GM12878 (cell line): ENCODE data around the gene TTC17.

Experiments used
- CTCF ChIP-seq, 3 experiments: IDR thresholded peaks in 2 of 3; conservative IDR thresholded peaks in 1 of 3; 2 replicates each; pipeline ENCODE4 v1.5.1; 2011; ENCODE audit warnings: low read depth in 3 of 3, low read length in 3 of 3, mild to moderate bottlenecking in 3 of 3, control low read depth in 2 of 3, moderate library complexity in 2 of 3, inconsistent platforms in 1 of 3, mixed read lengths in 1 of 3; ENCODE audit not compliant: control insufficient read depth in 2 of 3, insufficient read depth in 1 of 3; ENCODE audit errors: extremely low read depth in 1 of 3
- EP300 ChIP-seq, 2 experiments: fragments of 150-350 bp in 1 of 2; IDR thresholded peaks; 2 replicates each; pipeline ENCODE4 v1.6.1; 2011 to 2012; ENCODE audit warnings: low read depth in 2 of 2, low read length in 2 of 2, borderline replicate concordance in 1 of 2, improper control_type of control experiment in 1 of 2, inconsistent platforms in 1 of 2; ENCODE audit not compliant: control insufficient read depth in 1 of 2
- MAX ChIP-seq: IDR thresholded peaks from 2 replicates; pipeline ENCODE4 v1.6.1; 2012; ENCODE audit warnings: low read depth, low read length, improper control_type of control experiment
- MXI1 ChIP-seq: fragments of 150-350 bp; IDR thresholded peaks from 2 replicates; pipeline ENCODE4 v1.6.1; 2011; ENCODE audit warnings: low read depth, mild to moderate bottlenecking, inconsistent platforms, low read length, improper control_type of control experiment
- PML ChIP-seq: IDR thresholded peaks from 2 replicates; pipeline ENCODE4 v1.6.1; 2012; ENCODE audit warnings: low read length, inconsistent platforms
- POLR2AphosphoS5 ChIP-seq: IDR thresholded peaks from 2 replicates; pipeline ENCODE4 v1.6.1; 2011; ENCODE audit warnings: mild to moderate bottlenecking, low read length, inconsistent platforms
- RAD21 ChIP-seq: IDR thresholded peaks from 2 replicates; pipeline ENCODE4 v1.6.1; 2011; ENCODE audit warnings: mild to moderate bottlenecking, low read depth, low read length, moderate library complexity; ENCODE audit not compliant: insufficient read depth
- RCOR1 ChIP-seq: conservative IDR thresholded peaks from 2 replicates; pipeline ENCODE4 v1.6.1; 2012; ENCODE audit warnings: low read depth, low read length, improper control_type of control experiment
- RUNX3 ChIP-seq: IDR thresholded peaks from 2 replicates; pipeline ENCODE4 v1.6.1; 2012; ENCODE audit warnings: low read length, inconsistent platforms
- TCF7 ChIP-seq: IDR thresholded peaks from 2 replicates; pipeline ENCODE4 v1.6.1; 2014; ENCODE audit warnings: antibody characterized with exemption, borderline replicate concordance
- TF ChIP-seq, protein P1 (sequence below): fragments of 450-650 bp; IDR thresholded peaks from 2 replicates; pipeline ENCODE4 v1.6.1; 2016; ENCODE audit warnings: mild to moderate bottlenecking

DNA sequence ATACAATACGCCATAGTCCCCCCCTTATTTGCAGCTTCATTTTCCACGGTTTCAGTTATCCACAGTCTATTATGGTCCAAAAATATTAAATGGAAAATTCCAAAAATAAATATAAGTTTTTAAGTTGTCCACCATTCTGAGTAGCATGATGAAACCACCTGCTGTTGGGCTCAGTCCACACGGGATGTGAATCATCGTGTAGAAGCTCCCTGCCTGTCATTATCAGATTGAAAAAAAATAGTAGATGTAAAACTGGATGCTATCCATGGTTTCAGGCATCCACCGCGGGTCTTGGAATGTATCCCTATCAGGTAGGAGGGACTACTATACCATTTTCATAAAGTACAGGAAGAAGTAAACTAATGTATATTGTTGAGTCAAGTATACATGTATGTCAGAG, 127.4 kb downstream of the TTC17 start:
- no peak for TF ChIP-seq RUNX3
- TF ChIP-seq, protein P1, sequence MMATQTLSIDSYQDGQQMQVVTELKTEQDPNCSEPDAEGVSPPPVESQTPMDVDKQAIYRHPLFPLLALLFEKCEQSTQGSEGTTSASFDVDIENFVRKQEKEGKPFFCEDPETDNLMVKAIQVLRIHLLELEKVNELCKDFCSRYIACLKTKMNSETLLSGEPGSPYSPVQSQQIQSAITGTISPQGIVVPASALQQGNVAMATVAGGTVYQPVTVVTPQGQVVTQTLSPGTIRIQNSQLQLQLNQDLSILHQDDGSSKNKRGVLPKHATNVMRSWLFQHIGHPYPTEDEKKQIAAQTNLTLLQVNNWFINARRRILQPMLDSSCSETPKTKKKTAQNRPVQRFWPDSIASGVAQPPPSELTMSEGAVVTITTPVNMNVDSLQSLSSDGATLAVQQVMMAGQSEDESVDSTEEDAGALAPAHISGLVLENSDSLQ = no peak
- TF ChIP-seq POLR2AphosphoS5 = no peak
- TF ChIP-seq RAD21 = no peak
- TF ChIP-seq MAX = no peak
- no peak for TF ChIP-seq TCF7
- no peak for TF ChIP-seq RCOR1
- TF ChIP-seq PML = no peak
- no peak for TF ChIP-seq MXI1
- no peak for TF ChIP-seq CTCF (IDR thresholded peaks at IDR 0.05 in 2 of 3, conservative IDR thresholded peaks at IDR 0.05 in 1 of 3; ENCODE audit: control insufficient read depth in 2 of 3, extremely low read depth in 1 of 3, insufficient read depth in 1 of 3, low read depth in 3 of 3, low read length in 3 of 3)
- no peak for TF ChIP-seq EP300 (IDR thresholded peaks at IDR 0.05; ENCODE audit: borderline replicate concordance in 1 of 2, control insufficient read depth in 1 of 2, low read depth in 2 of 2, low read length in 2 of 2)
